ENCODE results near the gene SUFU.

SUFU gene

GRCh38 chr10:102467318-102467717 lies 36.5 kb upstream of the SUFU start:
- peaks cover 61 to 68% of the 10 kb centered on the region in 2 experiments for H3K4me1 ChIP-seq (ENCODE audit: control insufficient read depth in 1 of 2, insufficient read depth in 1 of 2, low read depth in 1 of 2, low read length in 1 of 2)
- TF ChIP-seq CTCF (IDR thresholded peaks at IDR 0.05), result no peak
- H3K27me3 ChIP-seq, result no peaks in the 10 kb centered on the region
- no peak overlapping the region for H3K4me3 ChIP-seq (ENCODE audit: low read depth in 1 of 2, low read length in 1 of 2)
- no peaks in the 10 kb centered on the region for H3K9me3 ChIP-seq
- H3K27ac ChIP-seq, result peak overlapping the region; percentile 92
- peaks cover 3% of the 10 kb centered on the region for H3K36me3 ChIP-seq

GRCh38 chr10:102467971-102468438 lies 35.8 kb upstream of the SUFU start:
- Histone ChIP-seq H3K4me3 (ENCODE audit: low read depth in 1 of 2, low read length in 1 of 2) (peak overlapping the region in 1 of 2 experiments; percentile 30), H3K27ac (peak overlapping the region; percentile 92), H3K4me1 (ENCODE audit: control insufficient read depth in 1 of 2, insufficient read depth in 1 of 2, low read depth in 1 of 2, low read length in 1 of 2) (peaks cover 54 to 61% of the 10 kb centered on the region in 2 experiments), H3K9me3 (no peaks in the 10 kb centered on the region), H3K36me3 (peaks cover 8% of the 10 kb centered on the region), H3K27me3 (no peaks in the 10 kb centered on the region)
- TF ChIP-seq CTCF (IDR thresholded peaks at IDR 0.05), result no peak

GRCh38 chr10:102468683-102469082 lies 35.1 kb upstream of the SUFU start:
- H3K27me3 ChIP-seq, result no peaks in the 10 kb centered on the region
- peaks cover 48 to 54% of the 10 kb centered on the region in 2 experiments for H3K4me1 ChIP-seq (ENCODE audit: control insufficient read depth in 1 of 2, insufficient read depth in 1 of 2, low read depth in 1 of 2, low read length in 1 of 2)
- no peaks in the 10 kb centered on the region for H3K9me3 ChIP-seq
- no peak for TF ChIP-seq CTCF (IDR thresholded peaks at IDR 0.05)
- H3K36me3 ChIP-seq, result peaks cover 15% of the 10 kb centered on the region
- H3K27ac ChIP-seq, result peak overlapping the region; percentile 92
- H3K4me3 ChIP-seq (ENCODE audit: low read depth in 1 of 2, low read length in 1 of 2), result peak overlapping the region in 1 of 2 experiments; percentile 30

GRCh38 chr10:102470579-102471546 lies 32.9 kb upstream of the SUFU start:
- no peak overlapping the region for H3K4me3 ChIP-seq (ENCODE audit: low read depth in 1 of 2, low read length in 1 of 2)
- peak overlapping the region; percentile 92 for H3K27ac ChIP-seq
- no peaks in the 10 kb centered on the region for H3K9me3 ChIP-seq
- H3K4me1 ChIP-seq (ENCODE audit: control insufficient read depth in 1 of 2, insufficient read depth in 1 of 2, low read depth in 1 of 2, low read length in 1 of 2), result peaks cover 42 to 43% of the 10 kb centered on the region in 2 experiments
- no peaks in the 10 kb centered on the region for H3K27me3 ChIP-seq
- no peak for TF ChIP-seq CTCF (IDR thresholded peaks at IDR 0.05)
- H3K36me3 ChIP-seq, result peaks cover 25% of the 10 kb centered on the region

GRCh38 chr10:102473445-102474331 lies 30.1 kb upstream of the SUFU start:
- peaks cover 20 to 21% of the 10 kb centered on the region in 2 experiments for H3K4me1 ChIP-seq (ENCODE audit: control insufficient read depth in 1 of 2, insufficient read depth in 1 of 2, low read depth in 1 of 2, low read length in 1 of 2)
- TF ChIP-seq CTCF (IDR thresholded peaks at IDR 0.05), result no peak
- no peaks in the 10 kb centered on the region for H3K27me3 ChIP-seq
- H3K9me3 ChIP-seq, result no peaks in the 10 kb centered on the region
- peaks cover 41% of the 10 kb centered on the region for H3K36me3 ChIP-seq
- H3K27ac ChIP-seq, result no peak overlapping the region
- H3K4me3 ChIP-seq (ENCODE audit: low read depth in 1 of 2, low read length in 1 of 2), result no peak overlapping the region
